GM23338 (cell line): ENCODE measurements around the gene TTC22.

Experiments
- CREB1 ChIP-seq: fragments of 250-450 bp; sonication (Bioruptor Pico); IDR thresholded peaks from 2 replicates; pipeline ENCODE4 v1.5.0; 2020; ENCODE audit warnings: low read depth, mild to moderate bottlenecking, moderate library complexity
- CTCF ChIP-seq, 2 experiments: fragments of 200-600 bp in 1 of 2; sonication (generic) in 1 of 2; conservative IDR thresholded peaks; 2 replicates each; pipeline versions ENCODE4 v1.5.1 to v1.6.1; 2016 to 2017; ENCODE audit warnings: antibody characterized with exemption in 2 of 2, low read depth in 2 of 2, mild to moderate bottlenecking in 2 of 2, moderate library complexity in 1 of 2
- ETS1 ChIP-seq: IDR thresholded peaks from 2 replicates; pipeline ENCODE4 v1.6.1; 2016; ENCODE audit warnings: antibody characterized with exemption
- EZH2 ChIP-seq: fragments of 200-600 bp; sonication (generic); IDR thresholded peaks from one replicate; pipeline ENCODE4 v1.8.0; 2017; ENCODE audit warnings: antibody characterized with exemption, mild to moderate bottlenecking, low read depth; ENCODE audit not compliant: unreplicated experiment
- REST ChIP-seq: IDR thresholded peaks from one replicate; pipeline ENCODE4 v1.6.1; 2018; ENCODE audit warnings: antibody characterized with exemption; ENCODE audit not compliant: unreplicated experiment

- TF ChIP-seq EZH2 (no peak), CREB1 (CRISPR knock-in tag) (no peak), CTCF (conservative IDR thresholded peaks at IDR 0.05; ENCODE audit: low read depth in 2 of 2) (no peak), REST (no peak), ETS1 (no peak)
Observed at GRCh38 chr1:54812801-54813484, 11.8 kb upstream of the TTC22 start.
